AG04450 (cell line): ENCODE results near the gene RAB33B. TPM values are rescaled to one million over a fixed set of nuclear protein-coding genes. Genes with fewer than 3 reads are reported as not detected.

Experiments used
- CTCF ChIA-PET: fragments of 300-600, 350-600 bp; formaldehyde crosslinking; extraction: SDS; loops from one replicate; lab custom pipeline; 2022; ENCODE audit warnings: antibody characterized with exemption, inconsistent platforms; lab: Charles Lee
- POLR2A ChIA-PET: fragments of 350-600 bp; formaldehyde crosslinking; extraction: SDS; loops from one replicate; lab custom pipeline; 2021; ENCODE audit warnings: antibody characterized with exemption, inconsistent platforms; lab: Yijun Ruan, JAX
- DNase-seq: peaks from one replicate; pipeline ENCODE4 v3.0.0-alpha.2; 2011; ENCODE audit warnings: low read depth, low spot score
- H3K27ac ChIP-seq: one replicate; pipeline ENCODE4 v1.5.1; 2012; ENCODE audit warnings: low read depth, low read length, control low read depth
- H3K27me3 ChIP-seq: one replicate; pipeline ENCODE4 v1.6.0; 2012; ENCODE audit warnings: low read length; ENCODE audit not compliant: control insufficient read depth, insufficient read depth
- H3K4me3 ChIP-seq: 2 replicates; pipeline ENCODE4 v1.5.1; 2011; ENCODE audit warnings: mild to moderate bottlenecking, low read depth, low read length, control low read depth
- H3K9me3 ChIP-seq: 2 replicates; pipeline ENCODE4 v1.5.1; 2012; ENCODE audit warnings: low read length; ENCODE audit not compliant: control insufficient read depth, insufficient read depth
- CTCF ChIP-seq: IDR thresholded peaks from 2 replicates; pipeline ENCODE4 v1.5.1; 2011; ENCODE audit warnings: low read depth, low read length, control low read depth, inconsistent platforms
- polyA plus RNA-seq: library from polyadenylated mRNA; depleted of rRNA; stranded (reverse); fragments of >200 nt; gene quantifications from 2 replicates; pipeline ENCODE4 v1.2.3, GENCODE V29; 2011

The RAB33B gene
- polyA plus RNA-seq, 1 experiment, result 7.8 TPM

- Histone ChIP-seq H3K27ac (no peak overlapping the region), H3K4me3 (no peak overlapping the region), H3K27me3 (no peaks in the 10 kb centered on the region), H3K9me3 (no peaks in the 10 kb centered on the region; the same call in 1 of the 2 replicates)
- CTCF ChIA-PET, result interaction anchor here (0.7 kb wide), 2 partner anchors 204 to 1424 kb away, joined by 4 to 8 read pairs; no protein-coding TSS in a partner anchor
- DNase-seq, result no peak
- POLR2A ChIA-PET, result no interaction called here
- TF ChIP-seq CTCF, result no peak
Measured at GRCh38 chr4:139450586-139450985, 3.3 kb upstream of the RAB33B start.

GRCh38 chr4:139451997-139452396 lies 1.9 kb upstream of the RAB33B start:
- H3K4me3 ChIP-seq, result no peak overlapping the region; the same call in 1 of the 2 replicates
- H3K27ac ChIP-seq, result no peak overlapping the region
- DNase-seq, result no peak
- no peak for TF ChIP-seq CTCF
- no peaks in the 10 kb centered on the region; the same call in 1 of the 2 replicates for H3K9me3 ChIP-seq
- no peaks in the 10 kb centered on the region for H3K27me3 ChIP-seq
- ChIA-PET CTCF (interaction anchor here (0.7 kb wide), 1 partner anchor 182 kb away, joined by 3 read pairs; no protein-coding TSS in a partner anchor), POLR2A (interaction anchor here (1.5 kb wide), 1 partner anchor 156 kb away, joined by 5 read pairs; no protein-coding TSS in a partner anchor)

- CTCF ChIA-PET, result interaction anchor here (0.6 to 1.2 kb wide), 6 partner anchors 16 to 199 kb away, joined by 3 to 5 read pairs (median 3); no protein-coding TSS in a partner anchor
- Histone ChIP-seq H3K27me3 (no peaks in the 10 kb centered on the region), H3K4me3 (peak overlapping the region; percentile 98), H3K27ac (peak overlapping the region; percentile 93), H3K9me3 (no peaks in the 10 kb centered on the region; the same call in 1 of the 2 replicates)
- TF ChIP-seq CTCF, result peak; percentile 44
- POLR2A ChIA-PET, result interaction anchor here (0.5 to 1.6 kb wide), 8 partner anchors 34 to 618 kb away, joined by 3 to 5 read pairs (median 4); partner anchors contain the start of genes NAA15 and SETD7
- no peak for DNase-seq
Measured at GRCh38 chr4:139453041-139453370, 915 bp upstream of the RAB33B start.

- Histone ChIP-seq H3K27ac (peak overlapping the region; percentile 93), H3K27me3 (no peaks in the 10 kb centered on the region), H3K9me3 (no peaks in the 10 kb centered on the region; the same call in 1 of the 2 replicates), H3K4me3 (peak overlapping the region; percentile 98)
- ChIA-PET CTCF (interaction anchor here (0.6 to 1.2 kb wide), 6 partner anchors 15 to 198 kb away, joined by 3 to 5 read pairs (median 3); no protein-coding TSS in a partner anchor), POLR2A (interaction anchor here (0.5 to 1.6 kb wide), 8 partner anchors 34 to 618 kb away, joined by 3 to 5 read pairs (median 4); partner anchors contain the start of genes NAA15 and SETD7)
- no peak for TF ChIP-seq CTCF
- peak; percentile 93 for DNase-seq
Measured at GRCh38 chr4:139453371-139454110, 380 bp upstream of the RAB33B start.

- CTCF ChIA-PET, result no interaction called here
- POLR2A ChIA-PET, result no interaction called here
- no peak for DNase-seq
- Histone ChIP-seq H3K9me3 (no peaks in the 10 kb centered on the region; the same call in 1 of the 2 replicates), H3K27ac (no peak overlapping the region), H3K27me3 (no peaks in the 10 kb centered on the region), H3K4me3 (peak overlapping the region; percentile 98)
- no peak for TF ChIP-seq CTCF
Measured at GRCh38 chr4:139455126-139455538, 1.2 kb downstream of the RAB33B start.
